GM12878 (cell line): ENCODE measurements around the gene CACNG4. TPM values are rescaled to one million over a fixed set of nuclear protein-coding genes. Genes with fewer than 3 reads are reported as not detected.

ENCODE experiments used
- ATAC-seq: fragments of 200-7000 bp; cut with Tn5 transposase; 3 replicates; pipeline ENCODE4 v1.9.1; 2020; ENCODE audit warnings: mild to moderate bottlenecking, moderate library complexity
- BruUV-seq: library from RNA; stranded (reverse); fragments of 400-500 nt; replicated peaks from 2 replicates; lab custom pipeline; 2021; lab: Mats Ljungman, UMichigan
- CTCF ChIA-PET: fragments of 300-600 bp; sonication (Branson Sonifier 250); formaldehyde crosslinking; extraction: SDS; loops from one replicate; lab custom pipeline; 2021; ENCODE audit warnings: inconsistent platforms; lab: Yijun Ruan, JAX
- POLR2A ChIA-PET: fragments of 350-600 bp; formaldehyde crosslinking; extraction: SDS; loops from one replicate; lab custom pipeline; 2021; ENCODE audit warnings: inconsistent platforms; lab: Charles Lee
- RAD21 ChIA-PET: fragments of 300-600 bp; sonication (Branson Sonifier 250); formaldehyde crosslinking; loops from one replicate; lab custom pipeline; 2023; ENCODE audit warnings: antibody characterized with exemption; ENCODE audit not compliant: unreplicated experiment; lab: Charles Lee
- SMC1A ChIA-PET: fragments of 300-600 bp; sonication (Branson Sonifier 250); formaldehyde crosslinking; loops from one replicate; lab custom pipeline; 2023; ENCODE audit not compliant: unreplicated experiment, uncharacterized antibody; lab: Charles Lee
- DNase-seq: peaks from one replicate; pipeline ENCODE4 v3.0.0-alpha.2; 2011; ENCODE audit warnings: low read depth, low spot score
- FAIRE-seq: peaks from 3 replicates; lab custom pipeline; 2011; peaks lifted over from hg19 to GRCh38; lab: Jason Lieb, UNC
- H2AFZ ChIP-seq: 2 replicates; pipeline ENCODE4 v1.6.0; 2011; ENCODE audit warnings: low read depth, low read length, control low read depth; ENCODE audit not compliant: control insufficient read depth
- H3K27ac ChIP-seq: 2 replicates; pipeline ENCODE4 v1.5.1; 2011; ENCODE audit warnings: control low read depth; ENCODE audit not compliant: control insufficient read depth, insufficient read depth
- H3K27me3 ChIP-seq, 2 experiments: replicated peaks in 1 of 2; 2 replicates each; pipeline versions ENCODE4 v1.6.0 to v1.6.1; 2011; ENCODE audit warnings: low read length in 1 of 2; ENCODE audit not compliant: control insufficient read depth in 2 of 2, insufficient read depth in 2 of 2
- H3K36me3 ChIP-seq, 2 experiments: 2 replicates each; pipeline ENCODE4 v1.5.1; 2011; ENCODE audit warnings: low read length in 1 of 2; ENCODE audit not compliant: control insufficient read depth in 2 of 2, insufficient read depth in 2 of 2
- H3K4me1 ChIP-seq: 2 replicates; pipeline ENCODE4 v1.6.1; 2011; ENCODE audit warnings: mild to moderate bottlenecking, low read length, moderate library complexity, mixed read lengths; ENCODE audit not compliant: control insufficient read depth, insufficient read depth
- H3K4me2 ChIP-seq: 2 replicates; pipeline ENCODE4 v1.6.0; 2011; ENCODE audit warnings: control low read depth; ENCODE audit not compliant: control insufficient read depth, insufficient read depth
- H3K4me3 ChIP-seq: fragments of 200-600 bp; sonication (generic); 2 replicates; pipeline ENCODE4 v1.5.1; 2016
- H3K79me2 ChIP-seq: 2 replicates; pipeline ENCODE4 v1.6.0; 2011; ENCODE audit warnings: low read length; ENCODE audit not compliant: control insufficient read depth, insufficient read depth
- H3K9ac ChIP-seq: 2 replicates; pipeline ENCODE4 v1.8.0; 2011; ENCODE audit warnings: low read length, control low read depth, mixed read lengths; ENCODE audit not compliant: control insufficient read depth, insufficient read depth
- H3K9me3 ChIP-seq: replicated peaks from 3 replicates; pipeline ENCODE4 v1.5.1; 2011; ENCODE audit warnings: mild to moderate bottlenecking, low read length; ENCODE audit not compliant: control insufficient read depth, insufficient read depth
- H4K20me1 ChIP-seq: 2 replicates; pipeline ENCODE4 v1.6.0; 2011; ENCODE audit not compliant: control insufficient read depth, insufficient read depth
- HCFC1 ChIP-seq: fragments of 150-350 bp; IDR thresholded peaks from 2 replicates; pipeline ENCODE4 v1.6.1; 2014; ENCODE audit warnings: low read length
- NFYB ChIP-seq: IDR thresholded peaks from 2 replicates; pipeline ENCODE4 v1.6.1; 2011; ENCODE audit warnings: low read depth, mild to moderate bottlenecking, low read length, improper control_type of control experiment, moderate library complexity; ENCODE audit not compliant: insufficient read depth
- PAX5 ChIP-seq: IDR thresholded peaks from 2 replicates; pipeline ENCODE4 v1.6.1; 2011; ENCODE audit warnings: low read depth, low read length, borderline replicate concordance
- SMARCA5 ChIP-seq: fragments of 450-650 bp; IDR thresholded peaks from 2 replicates; pipeline ENCODE4 v1.6.1; 2017; ENCODE audit warnings: mild to moderate bottlenecking
- ZNF687 ChIP-seq: fragments of 450-650 bp; IDR thresholded peaks from 2 replicates; pipeline ENCODE4 v1.6.1; 2017; ENCODE audit warnings: mild to moderate bottlenecking, moderate library complexity
- WGBS: methylation state at CpG from one replicate; pipeline ENCODE4 v1.1.6; 2016; ENCODE audit warnings: low lambda C conversion rate; ENCODE audit not compliant: insufficient replicate concordance, insufficient coverage; ENCODE audit errors: missing lambda C conversion rate; 5-methylcytosine and 5-hydroxymethylcytosine counted together
- in situ Hi-C: fragments of 300-500 bp; cut with MboI; formaldehyde crosslinking; loops from 9 replicates; pipeline ENCODE4 v1.14.3; 2018; ENCODE audit warnings: mixed read lengths
- intact Hi-C: fragments of 100-400 bp; cut with micrococcal nuclease; formaldehyde crosslinking; loops from one replicate; pipeline ENCODE4 v1.14.2; 2022; ENCODE audit not compliant: unreplicated experiment
- polyA plus RNA-seq, 11 experiments: library from polyadenylated mRNA; depleted of rRNA in 4 of 11; unstranded in 6 of 11; stranded (reverse) in 5 of 11; fragments of >200 nt; fragmentation: Nextera tagmentation in 4 of 11; fragmentation: Illumina TruSeq in 1 of 11; extraction: Ambion mirVana in 4 of 11; extraction: Trizol in 1 of 11; gene quantifications; 1 replicate in 1 of 11; 2 replicates in 10 of 11; pipeline versions ENCODE4 v1.2.1 to v1.2.3, GENCODE V29; 2011 to 2016; ENCODE audit warnings: inconsistent platforms in 2 of 11, missing spikeins in 2 of 11, low read depth in 1 of 11
- total RNA-seq, 4 experiments: library from RNA; depleted of rRNA in 3 of 4; stranded (reverse); fragments of >200 nt in 3 of 4; fragmentation: Illumina TruSeq in 1 of 4; extraction: Trizol in 1 of 4; gene quantifications; 2 replicates each; pipeline versions ENCODE4 v1.2.1 to v1.2.3, GENCODE V29; 2013 to 2021

Gene CACNG4
- total and polyA plus RNA-seq, 10 of the 15 experiments (the other 5 are each of a cell fraction or from before 2014, with no cell fraction given), result 0.08 TPM; not detected in 8

DNA sequence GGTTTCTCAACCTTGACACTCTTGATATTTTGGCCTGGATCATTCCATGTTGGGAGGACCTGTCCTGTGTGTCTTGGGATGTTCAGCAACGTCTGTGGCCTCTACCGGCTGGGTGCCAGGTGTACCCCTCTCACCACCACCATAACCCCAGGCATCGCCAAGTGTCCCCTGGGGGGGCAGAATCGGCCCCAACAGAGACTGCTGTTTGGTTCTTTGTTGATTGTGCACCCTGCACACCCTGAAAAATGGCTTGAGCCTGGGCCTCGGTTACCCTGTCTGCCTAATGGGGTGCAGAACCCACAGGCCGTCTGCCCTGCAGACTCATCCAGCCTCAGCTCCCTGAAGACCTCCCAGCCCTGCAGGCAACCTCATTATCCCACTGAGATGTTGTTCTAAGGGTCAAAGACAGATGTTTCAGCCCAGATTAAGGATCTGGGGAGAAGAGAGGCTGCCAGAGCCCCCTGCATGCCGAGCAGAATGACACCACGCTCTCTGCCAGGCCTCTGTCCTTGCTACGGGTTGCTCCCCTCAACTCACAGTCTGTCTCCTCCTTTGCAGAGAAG, 89.0 kb downstream of the CACNG4 start:
- ChIA-PET SMC1A (no interaction called here), CTCF (interaction anchor here (1.0 kb wide), 1 partner anchor 28 kb away, joined by 3 read pairs; no protein-coding TSS in a partner anchor), RAD21 (no interaction called here), POLR2A (no interaction called here)
- H2AFZ ChIP-seq, result no peak overlapping the region
- no peaks in the 10 kb centered on the region for H3K27me3 ChIP-seq
- H3K9ac ChIP-seq, result no peak overlapping the region
- intact Hi-C loops, result no loop called here
- in situ Hi-C loops, result no loop called here
- no peak for DNase-seq
- peaks cover 7% of the 10 kb centered on the region for H3K4me1 ChIP-seq
- no peaks in the 10 kb centered on the region for H3K79me2 ChIP-seq
- H3K36me3 ChIP-seq, result no peaks in the 10 kb centered on the region
- no peak overlapping the region for H3K27ac ChIP-seq
- no peak overlapping the region for H3K4me2 ChIP-seq
- no peaks in the 10 kb centered on the region for H4K20me1 ChIP-seq
- no peaks in the 10 kb centered on the region; the same call in 2 of the 3 replicates for H3K9me3 ChIP-seq
- no peak overlapping the region for H3K4me3 ChIP-seq
- no peak for FAIRE-seq
- ATAC-seq, result no peak
- WGBS, result 83% methylated on average over 9 of the region's 9 CpGs
- TF ChIP-seq HCFC1, result no peak
- TF ChIP-seq SMARCA5, result no peak
- no peak for TF ChIP-seq PAX5
- TF ChIP-seq ZNF687, result no peak
- no peak for TF ChIP-seq NFYB
- BruUV-seq, result no TSS peak
